Measurements from ENCODE around the gene GCHFR. TPM values are rescaled to one million over a fixed set of nuclear protein-coding genes. Genes with fewer than 3 reads are reported as not detected.

Gene GCHFR
- total RNA-seq (2022; extraction: Qiagen RNA extraction), result 6.0 to 7.9 TPM (median 7.0 TPM) in 5 replicates

GRCh38 chr15:40763801-40764628 is at the start of gene GCHFR:
Gene GCHFR, plus strand, starts transcription at chr15:40764068. Its CDS starts 113 bp downstream, at chr15:40764181.

DNA sequence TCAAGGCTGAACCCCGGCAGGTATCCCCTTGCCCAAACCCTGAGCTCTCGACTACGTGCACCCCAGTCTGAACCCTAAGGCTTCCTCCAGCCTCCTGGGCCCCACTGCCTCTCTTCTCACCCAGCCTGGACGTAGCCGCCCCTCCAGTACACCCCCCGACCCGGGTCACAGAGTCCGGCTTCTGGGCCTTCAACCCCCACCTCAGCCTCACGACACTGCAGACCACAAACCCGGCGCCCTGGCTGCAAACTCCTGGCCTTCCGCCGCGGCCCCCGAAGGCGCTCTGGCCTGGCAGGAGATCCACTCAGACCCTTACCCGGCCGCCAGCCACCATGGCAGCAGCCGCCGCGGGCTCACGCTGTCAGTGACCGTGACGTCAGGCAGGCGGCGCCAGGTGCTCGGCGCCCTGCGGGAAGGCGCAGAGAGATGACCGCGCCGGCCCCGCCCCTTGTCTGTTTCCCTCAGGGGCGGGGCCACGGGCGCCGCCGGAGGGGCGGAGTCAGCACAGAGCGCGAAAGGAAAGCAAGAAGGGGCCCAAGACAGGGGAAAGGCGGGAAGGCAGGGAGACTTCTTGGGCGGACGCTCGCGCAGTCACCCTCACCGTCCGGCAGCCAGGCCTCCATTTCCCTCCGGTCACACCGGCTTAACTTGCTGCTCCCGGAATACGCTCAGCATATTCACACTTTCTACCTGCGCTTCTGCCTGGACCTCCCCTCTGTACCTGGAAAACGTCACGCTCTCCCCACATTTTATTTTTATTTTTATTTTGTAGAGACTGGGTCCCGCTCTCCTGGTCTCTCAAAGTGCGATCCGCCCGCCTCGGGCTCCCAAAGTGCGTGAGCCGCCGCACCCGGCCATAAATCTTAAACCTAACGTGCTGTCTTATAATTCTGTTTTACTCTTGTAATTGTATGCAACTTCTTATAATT is 8.7 kb upstream of the GCHFR start, which contains the start of gene RMDN3:
Gene RMDN3 (minus strand): TSS at position 372 of the 929 bp plus-strand sequence. CDS start 471 bp downstream, outside the sequence.

GRCh38 chr15:40769274-40770146 is 5.6 kb downstream of the GCHFR start, which contains the start of gene C15orf62:
Gene C15orf62, plus strand, starts transcription at chr15:40769980. Its CDS starts 516 bp downstream, at chr15:40770496.

GRCh38 chr15:40807028-40807887 is 43.4 kb downstream of the GCHFR start, which contains the start of the genes DNAJC17 and ZFYVE19:
Gene DNAJC17, minus strand, starts transcription at chr15:40807473. Its CDS starts 27 bp downstream, at chr15:40807446.
Gene ZFYVE19, plus strand, starts transcription at chr15:40807089. Its CDS starts 501 bp downstream, at chr15:40807590.

Other genes with a start within 250 kb of the GCHFR start
- 10.9 to 20.7 TPM (median 11.0 TPM) in 5 replicates for gene CCDC32, start 199.0 kb upstream of the GCHFR start, total RNA-seq (2022; extraction: Qiagen RNA extraction)
- 13.0 to 15.6 TPM (median 15.3 TPM) in 5 replicates for gene RPUSD2, start 194.8 kb upstream of the GCHFR start, total RNA-seq (2022; extraction: Qiagen RNA extraction)
- gene KNL1, start 169.8 kb upstream of the GCHFR start, total RNA-seq (2022; extraction: Qiagen RNA extraction), result 5.3 to 8.7 TPM (median 8.0 TPM) in 5 replicates
- 17.7 to 23.7 TPM (median 20.5 TPM) in 5 replicates for gene RAD51, start 68.9 kb upstream of the GCHFR start, total RNA-seq (2022; extraction: Qiagen RNA extraction)
- 21.6 to 24.4 TPM (median 22.1 TPM) in 5 replicates for gene RMDN3, start 8.8 kb upstream of the GCHFR start, total RNA-seq (2022; extraction: Qiagen RNA extraction)
- gene C15orf62, start 5.9 kb downstream of the GCHFR start, total RNA-seq (2022; extraction: Qiagen RNA extraction), result 0.04 to 0.10 TPM (median 0.05 TPM) in 3 of 5 replicates, not detected in the others
- gene ZFYVE19, start 43.0 kb downstream of the GCHFR start, total RNA-seq (2022; extraction: Qiagen RNA extraction), result 13.8 to 16.5 TPM (median 16.1 TPM) in 5 replicates
- gene DNAJC17, start 43.4 kb downstream of the GCHFR start, total RNA-seq (2022; extraction: Qiagen RNA extraction), result 21.1 to 28.9 TPM (median 25.8 TPM) in 5 replicates
- 0.14 to 0.21 TPM (median 0.19 TPM) in 3 of 5 replicates, not detected in the others for gene PPP1R14D, start 64.6 kb downstream of the GCHFR start, total RNA-seq (2022; extraction: Qiagen RNA extraction)
- gene SPINT1, start 80.0 kb downstream of the GCHFR start, total RNA-seq (2022; extraction: Qiagen RNA extraction), result 0.59 to 0.94 TPM (median 0.67 TPM) in 5 replicates
- 3.7 to 4.3 TPM (median 3.7 TPM) in 5 replicates for gene RHOV, start 110.2 kb downstream of the GCHFR start, total RNA-seq (2022; extraction: Qiagen RNA extraction)
- gene VPS18, start 130.4 kb downstream of the GCHFR start, total RNA-seq (2022; extraction: Qiagen RNA extraction), result 19.7 to 25.8 TPM (median 24.5 TPM) in 5 replicates
- 1.8 to 2.8 TPM (median 2.8 TPM) in 5 replicates for gene DLL4, start 165.3 kb downstream of the GCHFR start, total RNA-seq (2022; extraction: Qiagen RNA extraction)
- 7.5 to 13.3 TPM (median 8.8 TPM) in 5 replicates for gene CHAC1, start 189.4 kb downstream of the GCHFR start, total RNA-seq (2022; extraction: Qiagen RNA extraction)